IPS DF 4.7 (cell line): Measurements from ENCODE around the gene CYBRD1.
"Not testable (repeated sequence)": the region's sequence is repeated elsewhere in the genome, so short reads cannot be mapped to it uniquely, and the experiment has no call there.

Experiments
- DNase-seq: peaks from one replicate; pipeline ENCODE4 v3.0.0-alpha.2; 2013; ENCODE audit warnings: low spot score; ENCODE audit errors: extremely low read depth

The CYBRD1 gene, protein sequence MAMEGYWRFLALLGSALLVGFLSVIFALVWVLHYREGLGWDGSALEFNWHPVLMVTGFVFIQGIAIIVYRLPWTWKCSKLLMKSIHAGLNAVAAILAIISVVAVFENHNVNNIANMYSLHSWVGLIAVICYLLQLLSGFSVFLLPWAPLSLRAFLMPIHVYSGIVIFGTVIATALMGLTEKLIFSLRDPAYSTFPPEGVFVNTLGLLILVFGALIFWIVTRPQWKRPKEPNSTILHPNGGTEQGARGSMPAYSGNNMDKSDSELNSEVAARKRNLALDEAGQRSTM

DNA sequence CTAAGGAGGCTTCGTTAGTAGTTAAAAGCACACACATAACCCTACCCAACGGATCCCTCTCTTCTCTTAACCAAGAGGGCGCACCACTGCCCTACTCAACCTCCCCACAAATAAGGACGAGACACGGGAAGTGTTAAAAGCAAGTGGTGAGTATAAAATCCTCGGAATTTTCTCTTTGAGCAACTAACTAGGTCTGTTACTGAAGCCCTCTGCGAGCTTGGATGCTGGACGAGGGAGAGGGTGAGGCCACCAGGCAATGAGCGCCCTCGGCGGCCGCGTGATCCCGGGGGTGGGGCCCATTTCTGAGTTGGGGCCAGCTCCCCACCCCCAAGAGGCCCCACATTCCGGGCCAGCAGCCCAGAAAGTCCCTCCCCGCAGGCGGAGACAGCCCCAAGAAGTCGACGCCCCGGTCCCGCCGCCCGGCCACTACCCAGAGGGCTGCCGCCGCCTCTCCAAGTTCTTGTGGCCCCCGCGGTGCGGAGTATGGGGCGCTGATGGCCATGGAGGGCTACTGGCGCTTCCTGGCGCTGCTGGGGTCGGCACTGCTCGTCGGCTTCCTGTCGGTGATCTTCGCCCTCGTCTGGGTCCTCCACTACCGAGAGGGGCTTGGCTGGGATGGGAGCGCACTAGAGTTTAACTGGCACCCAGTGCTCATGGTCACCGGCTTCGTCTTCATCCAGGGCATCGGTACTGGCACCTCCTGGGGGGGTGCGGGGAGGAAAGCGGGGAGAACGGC lies at the start of gene CYBRD1:
CYBRD1 (plus strand) TSS at position 423 of the 736 bp plus-strand sequence; CDS start at position 495, 72 bp downstream.
- no peak for DNase-seq

DNA sequence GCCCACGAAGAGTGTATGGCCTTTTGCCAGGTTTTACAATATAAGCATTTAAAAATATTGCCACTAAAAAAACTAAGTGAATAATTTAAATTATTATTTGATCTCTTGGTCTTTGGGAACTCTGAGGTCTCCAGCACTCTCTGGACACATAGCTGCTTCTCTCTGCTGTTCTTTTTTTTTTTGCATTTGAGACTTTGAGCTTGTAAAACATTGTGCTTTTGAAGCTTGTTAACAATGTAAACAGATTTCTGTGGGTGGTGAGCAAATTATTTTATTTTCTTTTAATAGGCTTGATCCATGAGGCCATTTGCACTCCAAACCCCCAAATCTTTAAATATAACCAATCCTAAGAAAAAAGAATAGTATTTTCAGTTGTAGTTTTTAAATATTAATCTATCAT lies 46.3 kb upstream of the CYBRD1 start:
- DNase-seq = no peak

DNA sequence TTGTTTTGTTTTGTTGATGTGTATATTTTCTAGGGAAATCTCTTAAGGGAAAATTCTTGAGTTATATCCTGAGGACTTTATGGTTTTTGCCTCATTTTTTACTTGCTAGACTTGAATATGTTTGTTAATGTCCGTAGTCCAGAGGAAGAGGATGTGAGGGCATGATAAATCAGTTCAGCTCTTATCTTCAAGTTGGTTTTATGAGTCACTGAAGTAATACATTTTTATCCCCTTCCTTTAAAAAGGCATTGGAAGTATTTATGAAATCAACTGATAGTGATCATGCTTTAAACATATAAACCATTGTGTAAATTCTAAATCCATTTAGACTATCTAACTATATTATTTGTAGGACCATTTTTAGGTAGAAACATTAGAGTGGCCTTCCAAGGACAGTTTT lies 43.9 kb upstream of the CYBRD1 start:
- no peak for DNase-seq

DNA sequence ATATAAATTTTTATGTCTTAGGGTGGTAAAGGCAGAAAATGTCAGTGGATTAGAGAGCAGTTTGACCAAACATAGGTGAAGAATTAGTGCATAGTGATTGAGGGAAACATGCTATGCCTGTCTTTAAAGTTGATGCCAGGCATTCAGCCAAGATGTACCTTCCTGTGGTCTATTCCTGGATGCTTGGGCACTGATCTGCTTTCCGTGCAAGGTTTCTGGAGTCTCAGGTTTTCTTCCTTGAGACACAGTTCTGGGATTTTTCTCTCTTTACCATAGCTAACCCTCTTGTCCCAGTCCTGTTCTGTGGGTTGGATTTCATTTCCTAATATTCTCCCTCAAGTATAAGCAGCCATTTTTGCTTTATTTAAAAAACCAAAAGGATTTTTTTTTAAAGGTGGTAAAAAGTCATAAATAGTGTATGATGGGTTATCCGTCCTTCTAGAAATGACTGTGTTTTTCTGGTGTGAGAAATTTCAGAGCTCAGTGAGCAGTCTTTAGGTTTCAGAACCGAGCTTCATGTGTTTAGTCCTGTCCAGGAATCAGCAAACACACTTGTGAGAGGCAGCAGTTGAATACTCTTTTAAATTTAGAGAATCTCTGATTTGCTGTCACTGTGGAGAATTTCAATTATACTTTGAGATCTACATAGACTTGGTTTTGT lies 43.0 kb upstream of the CYBRD1 start:
- no peak for DNase-seq

DNA sequence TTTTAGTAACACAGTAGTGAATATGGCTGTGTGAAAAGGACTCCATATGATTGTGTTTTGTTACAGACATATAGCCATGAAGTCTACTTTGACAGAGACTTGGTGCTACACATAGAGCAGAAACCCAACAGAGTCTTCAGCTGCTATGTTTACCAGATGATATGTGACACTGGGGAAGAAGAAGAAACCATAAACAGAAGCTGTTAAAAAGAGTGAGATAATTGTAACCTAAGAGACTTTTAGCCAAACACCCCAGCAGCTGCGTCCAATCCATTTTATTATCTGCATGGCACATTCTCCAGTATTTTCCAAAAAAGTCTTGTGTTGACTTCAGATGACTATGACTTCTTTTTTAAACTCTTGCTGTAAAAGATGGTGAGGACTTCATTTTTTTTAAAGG lies 41.4 kb upstream of the CYBRD1 start:
- no peak for DNase-seq

DNA sequence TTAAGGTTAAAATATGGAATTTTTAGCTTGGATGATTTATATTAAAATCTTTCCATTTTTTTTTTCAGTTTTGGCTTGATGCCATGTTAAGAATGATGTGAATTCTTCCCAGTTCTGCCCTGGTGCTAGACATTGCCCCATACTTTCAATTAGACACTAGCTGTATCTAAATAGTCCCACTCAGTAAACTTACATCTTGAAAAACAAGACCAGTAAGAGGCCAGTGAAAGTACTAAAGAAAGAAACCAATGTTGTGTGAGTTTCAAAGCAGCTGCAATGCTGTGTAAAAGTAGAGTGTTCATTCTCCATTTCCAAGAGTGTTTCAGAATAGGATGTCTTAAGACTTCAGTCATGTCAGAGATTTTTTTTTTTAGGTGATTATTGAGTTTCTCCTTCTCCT lies 40.0 kb upstream of the CYBRD1 start:
- no peak for DNase-seq

DNA sequence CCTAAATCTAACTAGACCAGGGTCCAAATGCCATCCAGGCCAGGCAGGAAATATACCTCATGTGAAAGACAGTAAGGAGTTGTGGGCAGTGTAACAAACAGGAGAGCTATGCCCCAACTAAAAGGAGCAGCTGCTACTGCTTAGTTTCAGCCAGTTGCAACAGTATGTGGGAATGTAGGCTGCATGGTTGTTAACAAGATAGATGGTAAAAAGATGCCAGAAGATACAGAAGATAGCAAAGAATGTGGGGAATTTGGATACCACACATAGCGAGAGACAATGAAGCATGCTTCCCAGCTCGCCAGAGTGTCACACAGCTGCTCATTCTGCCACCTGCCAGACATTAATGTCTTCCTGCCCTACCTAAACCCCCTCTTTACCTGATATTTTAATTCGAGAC lies 39.4 kb upstream of the CYBRD1 start:
- DNase-seq = peak; percentile 30

DNA sequence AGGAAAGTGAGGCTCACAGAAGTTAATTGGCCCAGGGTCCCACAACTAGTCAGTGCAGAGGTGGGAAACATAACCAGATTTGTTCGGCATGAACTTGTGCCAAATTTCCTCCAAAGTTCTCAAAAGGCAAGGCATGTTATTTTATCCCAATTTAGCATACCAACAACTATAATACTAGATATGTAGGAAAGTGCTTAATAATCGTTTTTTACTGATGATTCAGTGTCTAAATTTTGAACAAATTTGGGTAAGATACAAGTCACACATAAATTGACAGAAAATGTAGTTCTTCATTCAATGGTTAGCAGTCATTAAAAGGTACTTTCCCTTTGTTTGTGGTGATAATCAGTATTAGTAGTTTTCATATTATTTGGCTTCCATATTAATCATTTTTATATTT lies 38.5 kb upstream of the CYBRD1 start:
- no peak for DNase-seq

DNA sequence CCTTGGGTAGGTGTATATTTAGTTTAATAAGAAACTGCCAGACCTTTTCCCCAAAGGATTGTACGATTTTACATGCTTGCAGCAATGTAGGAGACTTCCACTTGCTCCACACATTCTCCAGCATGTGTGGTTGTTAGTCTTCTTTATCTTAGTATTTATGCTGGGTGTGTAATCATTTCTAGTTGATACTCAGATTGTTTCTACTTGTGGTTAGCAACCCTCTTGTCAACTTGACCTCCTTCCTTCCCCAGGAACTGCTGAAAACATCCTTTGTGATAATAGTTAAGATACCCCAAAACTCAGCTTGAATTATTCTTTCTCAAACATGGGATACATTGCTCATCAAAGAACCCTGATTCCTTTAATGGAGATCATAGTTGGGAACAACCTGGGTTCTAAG lies 37.2 kb upstream of the CYBRD1 start:
- DNase-seq = no peak

DNA sequence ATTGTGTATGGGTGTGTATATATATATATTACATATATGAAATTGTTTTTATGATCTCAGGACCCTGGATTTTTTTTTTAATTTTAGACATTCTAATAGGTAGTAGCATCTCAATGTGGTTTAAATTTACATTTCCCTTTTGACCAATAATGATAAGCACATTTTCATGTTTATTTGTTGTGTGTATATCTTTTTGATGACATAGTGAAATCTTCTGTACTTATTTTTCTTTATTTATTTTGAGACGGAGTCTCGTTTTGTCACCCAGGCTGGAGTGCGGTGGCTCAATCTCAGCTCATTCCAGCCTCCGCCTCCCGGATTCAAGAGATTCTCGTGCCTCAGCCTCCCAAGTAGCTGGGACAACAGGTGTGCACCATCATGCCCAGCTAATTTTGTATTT lies 35.1 kb upstream of the CYBRD1 start:
- no peak for DNase-seq

DNA sequence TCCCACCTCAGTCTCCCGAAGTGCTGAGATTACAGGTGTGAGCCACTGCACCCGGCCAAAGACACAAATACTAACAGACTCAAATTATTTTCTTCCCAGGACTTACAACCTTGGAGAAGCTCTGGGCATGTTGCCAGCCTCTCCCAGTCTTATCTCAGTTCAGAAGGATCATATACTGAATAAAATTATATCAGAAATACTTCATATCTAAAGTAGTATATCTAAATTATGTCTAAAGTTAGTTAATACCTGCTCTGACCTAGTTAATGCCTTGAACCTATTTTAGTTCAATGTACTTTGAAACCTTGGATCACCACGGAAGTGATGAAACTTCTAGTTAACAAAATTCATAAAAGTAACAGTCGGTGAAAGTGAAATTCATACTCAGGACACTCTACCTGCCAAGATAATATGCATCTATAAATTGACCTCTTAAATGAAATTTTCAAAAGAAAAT lies 34.4 kb upstream of the CYBRD1 start:
- no peak for DNase-seq

DNA sequence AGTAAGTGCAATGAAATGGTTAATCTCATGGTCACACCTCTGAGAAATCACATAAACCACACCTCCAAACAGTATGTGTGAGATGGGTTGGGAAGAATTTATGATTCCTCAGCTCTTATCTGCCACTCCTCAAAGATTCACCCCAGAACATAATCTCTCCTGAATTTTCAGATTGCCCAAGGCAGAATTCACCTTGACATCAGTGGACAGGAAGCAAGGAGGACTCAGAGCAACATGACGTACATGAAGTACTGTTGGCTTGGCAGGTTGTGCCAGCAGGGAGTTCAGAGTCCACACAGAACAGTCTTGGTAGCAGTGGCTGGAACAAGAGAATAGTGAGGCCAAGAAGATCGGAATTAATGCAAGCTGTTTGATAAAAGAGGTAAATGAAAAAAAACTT lies 31.7 kb upstream of the CYBRD1 start:
- no peak for DNase-seq

DNA sequence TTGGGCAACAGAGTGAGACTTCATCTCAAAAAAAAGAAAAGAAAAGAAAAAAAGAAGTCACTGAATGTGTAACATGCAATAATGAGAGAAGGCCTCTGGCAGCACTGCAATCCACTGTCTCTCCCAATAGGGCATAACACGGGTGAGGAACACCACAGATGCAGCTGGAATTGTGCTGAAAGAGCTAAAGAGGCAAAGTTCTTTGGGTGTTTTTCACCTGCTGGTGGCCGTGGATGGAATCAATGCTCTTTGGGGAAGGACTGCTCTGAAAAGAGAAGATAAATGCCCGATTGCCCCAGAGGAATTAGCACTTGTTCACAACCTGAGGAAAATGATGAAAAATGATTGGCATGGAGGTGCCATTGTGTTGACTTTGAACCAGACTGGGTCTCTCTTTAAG lies 31.0 kb upstream of the CYBRD1 start:
- DNase-seq = no peak

DNA sequence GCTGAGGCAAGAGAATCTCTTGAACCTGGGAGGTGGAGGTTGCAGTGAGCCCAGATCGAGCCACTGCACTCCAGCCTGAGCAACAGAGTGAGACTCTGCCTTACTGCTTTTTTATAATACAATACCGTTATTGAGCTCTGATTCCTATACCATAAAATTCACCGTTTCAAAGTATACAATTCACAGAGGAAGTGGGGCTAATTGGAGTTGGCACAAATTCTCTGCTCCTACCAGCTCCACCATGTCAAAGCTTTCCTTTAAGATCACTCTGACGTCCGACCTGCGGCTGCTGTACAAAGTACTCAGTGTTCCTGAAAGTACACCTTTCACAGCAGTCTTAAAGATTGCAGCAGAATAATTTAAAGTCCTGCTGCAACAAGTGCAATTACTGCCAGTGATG lies 29.6 kb upstream of the CYBRD1 start:
- DNase-seq = no peak

DNA sequence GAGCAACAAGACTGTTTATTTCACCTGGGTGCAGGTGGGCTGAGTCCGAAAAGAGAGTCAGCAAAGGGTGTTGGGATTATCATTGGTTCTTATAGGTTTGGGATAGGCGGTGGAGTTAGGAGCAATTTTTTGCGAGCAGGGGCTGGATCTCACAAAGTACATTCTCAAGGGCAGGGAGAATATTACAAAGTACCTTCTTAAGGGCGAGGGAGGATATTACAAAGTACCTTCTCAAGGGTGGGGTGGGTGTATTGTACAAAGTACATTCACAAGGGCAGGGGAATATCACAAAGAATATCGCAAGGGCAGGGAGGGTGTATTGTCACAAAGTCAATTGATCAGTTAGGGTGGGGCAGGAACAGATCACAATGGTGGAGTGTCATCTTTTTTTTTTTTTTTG lies 24.6 kb upstream of the CYBRD1 start:
- not testable (repeated sequence) for DNase-seq

DNA sequence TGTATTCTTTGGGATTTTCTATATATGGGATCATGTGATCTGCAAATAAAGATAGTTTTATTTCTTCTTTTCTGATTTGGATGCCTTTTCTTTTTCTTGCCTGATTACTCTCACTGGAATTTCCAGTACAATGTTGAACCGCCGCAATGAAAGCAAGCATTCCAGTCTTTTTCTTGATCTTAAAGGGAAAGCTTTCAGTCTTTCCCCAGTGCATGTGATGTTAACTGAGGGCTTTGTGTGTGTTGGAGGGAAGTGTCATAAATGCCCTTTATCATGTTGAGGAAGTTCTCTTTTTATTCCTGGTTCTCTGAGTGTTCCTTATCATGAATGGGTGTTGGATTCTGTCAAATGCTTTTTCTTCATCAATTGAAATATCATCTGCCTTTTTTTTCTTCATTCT lies 16.9 kb upstream of the CYBRD1 start:
- no peak for DNase-seq

DNA sequence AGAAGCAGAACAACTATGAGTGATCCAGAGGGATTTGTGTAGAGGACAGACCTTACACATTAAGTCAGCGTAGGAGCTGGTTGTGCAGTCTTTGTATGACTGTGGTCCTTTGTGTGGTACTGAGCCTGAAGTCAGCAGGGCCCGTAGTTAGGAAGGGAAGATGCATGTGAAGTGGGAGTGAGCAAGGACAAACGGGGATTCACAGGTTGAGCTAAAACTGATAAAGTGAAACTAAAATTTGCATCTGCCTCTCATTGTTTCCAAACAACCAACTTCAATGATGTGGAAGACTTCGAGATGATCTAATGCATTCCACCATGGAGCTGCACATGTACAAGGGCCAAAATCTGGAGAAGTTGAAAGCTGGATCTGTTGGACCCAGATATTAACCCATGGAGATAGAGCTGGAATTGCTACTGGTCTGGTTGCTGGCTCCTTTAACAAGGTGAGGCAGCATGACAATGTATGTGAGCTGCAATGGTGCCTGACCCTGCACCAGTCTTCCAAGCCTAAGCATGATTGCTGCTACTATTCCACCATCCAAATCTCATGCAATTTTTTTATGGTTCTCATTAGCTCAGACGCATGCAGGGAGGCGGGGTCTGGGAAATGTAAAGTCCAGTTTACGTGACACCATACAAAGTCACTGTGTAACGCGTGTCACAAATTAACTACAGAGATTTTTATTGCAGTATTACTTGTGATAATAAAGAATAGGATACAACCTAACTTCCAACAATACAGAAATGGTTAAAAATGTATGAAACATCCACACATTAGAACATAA lies 12.1 kb upstream of the CYBRD1 start:
- DNase-seq = no peak

DNA sequence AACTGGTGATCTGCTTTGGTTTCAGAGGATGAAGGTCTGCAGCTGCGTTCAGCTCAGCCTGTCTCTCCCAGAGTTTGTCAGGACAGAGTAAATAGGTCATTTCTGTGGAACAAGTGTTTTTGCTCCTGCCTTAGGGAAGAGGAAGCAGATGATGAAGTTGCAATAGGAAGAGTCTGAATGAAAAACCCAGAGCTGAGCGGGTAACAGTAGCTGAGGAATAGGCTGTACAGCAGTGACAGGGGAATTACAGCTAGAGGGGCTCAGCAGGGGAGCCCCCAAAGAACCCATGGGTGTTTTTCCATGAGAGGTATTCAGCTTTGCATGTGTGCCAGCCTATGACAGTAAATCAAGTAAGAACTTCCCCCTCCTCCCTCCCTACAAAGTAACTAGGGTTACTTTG lies 10.3 kb upstream of the CYBRD1 start:
- no peak for DNase-seq

DNA sequence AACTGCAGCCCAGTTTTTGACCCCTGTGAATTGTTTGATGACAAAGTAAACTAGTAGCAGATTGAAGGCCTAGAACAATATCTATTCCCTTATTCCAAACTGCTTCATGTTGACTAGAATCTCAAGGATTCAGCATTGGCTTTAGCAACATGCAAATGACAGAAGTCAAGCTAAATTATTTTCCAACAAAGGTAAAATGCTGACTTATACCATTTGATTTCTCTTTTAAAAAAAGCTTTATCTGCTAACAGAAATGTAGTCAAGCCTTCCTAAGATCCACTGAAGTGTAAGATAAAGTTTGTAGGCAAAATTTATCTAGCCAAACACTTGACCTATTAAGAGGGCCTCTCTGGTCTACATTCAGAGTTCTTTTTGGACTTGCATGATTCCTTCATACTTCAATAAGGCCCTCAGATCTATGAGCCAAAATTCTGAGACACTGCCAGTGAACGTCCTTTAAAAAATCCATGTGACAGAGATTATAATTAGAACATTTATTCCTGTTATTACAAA lies 9.5 kb upstream of the CYBRD1 start:
- DNase-seq = no peak

DNA sequence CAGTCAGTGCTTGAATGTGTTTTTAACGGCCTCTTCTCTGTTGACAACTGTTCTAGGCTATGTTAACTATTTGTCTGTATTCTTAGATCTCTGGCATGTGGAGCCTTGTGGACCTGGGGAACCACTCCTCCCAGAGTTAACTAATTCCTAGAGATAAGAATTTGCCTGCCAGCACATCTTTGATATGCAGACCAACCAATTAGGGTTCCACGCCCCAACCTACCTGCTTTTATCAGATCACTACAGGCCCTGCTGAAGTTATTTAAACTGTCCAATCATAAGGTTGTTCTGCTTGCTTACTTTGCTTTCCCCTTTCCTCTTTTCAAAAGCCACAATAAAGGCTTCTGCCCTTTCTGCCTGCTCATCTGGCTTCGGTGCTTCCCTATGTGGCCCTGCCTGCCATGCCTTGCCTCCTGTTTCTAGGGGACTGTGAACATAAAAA lies 8.5 kb upstream of the CYBRD1 start:
- DNase-seq = no peak

DNA sequence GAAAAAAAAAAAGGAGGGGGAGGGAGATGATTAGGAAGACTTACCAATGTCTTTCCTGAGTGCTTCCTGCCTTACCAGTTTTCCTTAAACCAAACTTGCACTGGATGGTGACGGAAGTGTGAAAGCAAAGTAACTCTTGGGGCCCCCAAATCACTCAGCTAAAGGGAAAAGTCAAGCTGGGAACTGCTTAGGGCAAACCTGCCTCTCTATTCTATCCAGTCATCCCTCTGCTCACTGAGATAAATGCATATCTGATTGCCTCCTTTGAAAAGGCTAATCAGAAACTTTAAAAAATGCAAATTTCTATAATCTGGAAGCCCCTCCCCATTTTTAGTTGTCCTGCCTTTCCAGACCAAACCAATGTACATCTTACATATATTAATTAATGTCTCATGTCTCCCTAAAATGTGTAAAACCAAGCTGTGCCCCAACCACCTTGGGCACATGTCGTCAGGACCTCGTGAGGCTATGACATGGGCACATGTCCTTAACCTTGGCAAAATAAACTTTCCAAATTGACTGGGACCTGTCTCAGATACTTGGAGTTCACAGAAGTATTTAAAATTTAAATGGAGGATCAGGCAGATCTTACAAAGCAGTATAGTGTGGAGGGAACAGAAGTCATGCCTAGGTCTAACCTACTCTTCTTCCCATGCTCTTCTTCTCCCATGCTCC lies 7.2 kb upstream of the CYBRD1 start:
- DNase-seq = no peak
